Peyer's patch (tissue), 4 donors: ENCODE measurements around the gene PPP1R3F.
"Not testable (repeated sequence)": the region's sequence is repeated elsewhere in the genome, so short reads cannot be mapped to it uniquely, and the experiment has no call there.

Experiments
- POLR2A ChIP-seq, 2 donors: fragments of 450-650 bp; IDR thresholded peaks; one replicate each; pipeline ENCODE4 v1.5.1; 2017; ENCODE audit warnings: antibody characterized with exemption in 2 of 2, mild to moderate bottlenecking in 2 of 2, moderate library complexity in 2 of 2
- TF ChIP-seq, protein P1 (sequence below), 6 experiments: fragments of 450-650 bp in 4 of 6; fragments of 200-600 bp in 2 of 6; sonication (generic) in 1 of 6; IDR thresholded peaks; one replicate each; pipeline ENCODE4 v1.5.1; 2017 to 2019; ENCODE audit warnings: antibody characterized with exemption in 6 of 6, mild to moderate bottlenecking in 3 of 6, moderate library complexity in 1 of 6

DNA sequence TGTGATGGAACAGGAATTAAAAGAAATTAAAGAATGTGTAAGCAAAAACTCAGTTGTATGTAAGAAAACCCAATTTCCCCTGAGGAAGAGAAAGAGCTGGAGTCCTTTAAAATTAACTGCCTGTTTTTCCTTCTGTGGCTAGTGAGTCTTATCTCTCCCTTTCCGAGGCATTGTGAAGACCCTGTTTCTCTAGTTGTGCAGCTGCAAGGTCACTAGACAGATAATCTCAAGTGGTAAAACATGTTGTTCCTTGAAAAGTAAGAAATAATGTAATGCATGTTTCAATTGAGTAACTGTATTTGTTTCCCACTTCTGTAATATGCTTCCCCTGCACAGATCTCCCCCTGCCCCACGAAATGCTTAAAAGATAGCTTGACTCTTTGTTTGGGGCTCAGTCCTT lies 38.2 kb downstream of the PPP1R3F start:
- TF ChIP-seq, protein P1, sequence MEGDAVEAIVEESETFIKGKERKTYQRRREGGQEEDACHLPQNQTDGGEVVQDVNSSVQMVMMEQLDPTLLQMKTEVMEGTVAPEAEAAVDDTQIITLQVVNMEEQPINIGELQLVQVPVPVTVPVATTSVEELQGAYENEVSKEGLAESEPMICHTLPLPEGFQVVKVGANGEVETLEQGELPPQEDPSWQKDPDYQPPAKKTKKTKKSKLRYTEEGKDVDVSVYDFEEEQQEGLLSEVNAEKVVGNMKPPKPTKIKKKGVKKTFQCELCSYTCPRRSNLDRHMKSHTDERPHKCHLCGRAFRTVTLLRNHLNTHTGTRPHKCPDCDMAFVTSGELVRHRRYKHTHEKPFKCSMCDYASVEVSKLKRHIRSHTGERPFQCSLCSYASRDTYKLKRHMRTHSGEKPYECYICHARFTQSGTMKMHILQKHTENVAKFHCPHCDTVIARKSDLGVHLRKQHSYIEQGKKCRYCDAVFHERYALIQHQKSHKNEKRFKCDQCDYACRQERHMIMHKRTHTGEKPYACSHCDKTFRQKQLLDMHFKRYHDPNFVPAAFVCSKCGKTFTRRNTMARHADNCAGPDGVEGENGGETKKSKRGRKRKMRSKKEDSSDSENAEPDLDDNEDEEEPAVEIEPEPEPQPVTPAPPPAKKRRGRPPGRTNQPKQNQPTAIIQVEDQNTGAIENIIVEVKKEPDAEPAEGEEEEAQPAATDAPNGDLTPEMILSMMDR (IDR thresholded peaks at IDR 0.05): not testable (repeated sequence)
- not testable (repeated sequence) for TF ChIP-seq POLR2A (IDR thresholded peaks at IDR 0.05)
